GM23338 (cell line): ENCODE measurements around the gene GRK5. TPM values are rescaled to one million over a fixed set of nuclear protein-coding genes. Genes with fewer than 3 reads are reported as not detected.

ENCODE experiments used
- ATAC-seq: fragments of 200-7000 bp; cut with Tn5 transposase; 3 replicates; pipeline ENCODE4 v1.9.1; 2020
- DNase-seq: peaks from one replicate; pipeline ENCODE4 v3.0.0-alpha.2; 2015; ENCODE audit warnings: low spot score
- H2AFZ ChIP-seq: fragments of 200-600 bp; sonication (generic); 2 replicates; pipeline ENCODE4 v1.8.0; 2016; ENCODE audit warnings: antibody characterized with exemption, mild to moderate bottlenecking, moderate library complexity
- H3F3A ChIP-seq: fragments of 200-600 bp; sonication (generic); replicated peaks from 2 replicates; pipeline ENCODE4 v1.8.0; 2017; ENCODE audit warnings: antibody characterized with exemption, mixed run types, low read depth
- H3K27ac ChIP-seq: fragments of 200-600 bp; sonication (generic); 2 replicates; pipeline ENCODE4 v1.6.1; 2016; ENCODE audit warnings: low read depth
- H3K27me3 ChIP-seq: fragments of 200-600 bp; sonication (generic); 2 replicates; pipeline ENCODE4 v1.8.0; 2016; ENCODE audit warnings: mild to moderate bottlenecking, mixed run types, moderate library complexity; ENCODE audit not compliant: insufficient read depth
- H3K36me3 ChIP-seq: fragments of 200-600 bp; sonication (generic); 2 replicates; pipeline ENCODE4 v1.8.0; 2016; ENCODE audit warnings: mild to moderate bottlenecking; ENCODE audit not compliant: insufficient read depth
- H3K4me1 ChIP-seq: fragments of 200-600 bp; sonication (generic); 2 replicates; pipeline ENCODE4 v1.8.0; 2016; ENCODE audit warnings: mild to moderate bottlenecking, moderate library complexity; ENCODE audit not compliant: insufficient read depth
- H3K4me2 ChIP-seq: fragments of 200-600 bp; sonication (generic); 2 replicates; pipeline ENCODE4 v1.7.1; 2017; ENCODE audit warnings: mixed run types
- H3K4me3 ChIP-seq: fragments of 200-600 bp; sonication (generic); 2 replicates; pipeline ENCODE4 v1.6.1; 2016; ENCODE audit warnings: mixed run types
- H3K79me2 ChIP-seq: fragments of 200-600 bp; sonication (generic); replicated peaks from 2 replicates; pipeline ENCODE4 v1.8.0; 2017; ENCODE audit warnings: mild to moderate bottlenecking; ENCODE audit not compliant: insufficient read depth
- H3K9me2 ChIP-seq: fragments of 200-600 bp; sonication (generic); 2 replicates; pipeline ENCODE4 v1.8.0; 2017; ENCODE audit not compliant: insufficient read depth
- H4K20me1 ChIP-seq: fragments of 200-600 bp; sonication (generic); replicated peaks from 2 replicates; pipeline ENCODE4 v1.8.0; 2017; ENCODE audit warnings: mild to moderate bottlenecking; ENCODE audit not compliant: insufficient read depth
- H3K27ac Mint-ChIP-seq: 2 replicates; pipeline ENCODE4 v1.8.0; 2020; ENCODE audit warnings: inconsistent platforms, mild to moderate bottlenecking, moderate library complexity, mixed read lengths
- H3K27me3 Mint-ChIP-seq: 3 replicates; pipeline ENCODE4 v1.8.0; 2022; ENCODE audit warnings: low read depth, mild to moderate bottlenecking, moderate library complexity, mixed read lengths, inconsistent platforms; ENCODE audit not compliant: insufficient read depth, poor library complexity
- H3K36me3 Mint-ChIP-seq: 3 replicates; pipeline ENCODE4 v1.8.0; 2021; ENCODE audit warnings: low read depth, mild to moderate bottlenecking, inconsistent platforms, moderate library complexity, mixed read lengths
- H3K4me1 Mint-ChIP-seq: 3 replicates; pipeline ENCODE4 v1.8.0; 2020; ENCODE audit warnings: mild to moderate bottlenecking, inconsistent platforms, mixed read lengths
- H3K4me3 Mint-ChIP-seq: 3 replicates; pipeline ENCODE4 v1.8.0; 2021; ENCODE audit warnings: moderate library complexity, mild to moderate bottlenecking, inconsistent platforms, mixed read lengths
- H3K9me3 Mint-ChIP-seq: 3 replicates; pipeline ENCODE4 v1.8.0; 2020; ENCODE audit warnings: moderate library complexity, mild to moderate bottlenecking, inconsistent platforms, mixed read lengths
- NANOG ChIP-seq: IDR thresholded peaks from 2 replicates; pipeline ENCODE4 v1.6.1; 2016; ENCODE audit warnings: antibody characterized with exemption, borderline replicate concordance
- polyA plus RNA-seq: library from polyadenylated mRNA; unstranded; fragments of >200 nt; fragmentation: Nextera tagmentation; extraction: Ambion mirVana; gene quantifications from 2 replicates; pipeline ENCODE4 v1.2.1, GENCODE V29; 2016
- total RNA-seq: library from RNA; depleted of rRNA; stranded (reverse); fragments of >200 nt; shearing (Covaris generic); gene quantifications from 2 replicates; pipeline ENCODE4 v1.2.3, GENCODE V29; 2014
- TF ChIP-seq, protein P1 (sequence below): fragments of 250-450 bp; sonication (Bioruptor Pico); IDR thresholded peaks from 2 replicates; pipeline ENCODE4 v1.5.0; 2020; ENCODE audit warnings: mild to moderate bottlenecking, moderate library complexity
- TF ChIP-seq, protein P2 (sequence below), 2 experiments: fragments of 200-600 bp in 1 of 2; sonication (generic) in 1 of 2; conservative IDR thresholded peaks; 2 replicates each; pipeline versions ENCODE4 v1.5.1 to v1.6.1; 2016 to 2017; ENCODE audit warnings: antibody characterized with exemption in 2 of 2, low read depth in 2 of 2, mild to moderate bottlenecking in 2 of 2, moderate library complexity in 1 of 2

GRK5 gene
- total and polyA plus RNA-seq, 2 experiments from 2014 or later: 0.53 to 2.0 TPM

DNA sequence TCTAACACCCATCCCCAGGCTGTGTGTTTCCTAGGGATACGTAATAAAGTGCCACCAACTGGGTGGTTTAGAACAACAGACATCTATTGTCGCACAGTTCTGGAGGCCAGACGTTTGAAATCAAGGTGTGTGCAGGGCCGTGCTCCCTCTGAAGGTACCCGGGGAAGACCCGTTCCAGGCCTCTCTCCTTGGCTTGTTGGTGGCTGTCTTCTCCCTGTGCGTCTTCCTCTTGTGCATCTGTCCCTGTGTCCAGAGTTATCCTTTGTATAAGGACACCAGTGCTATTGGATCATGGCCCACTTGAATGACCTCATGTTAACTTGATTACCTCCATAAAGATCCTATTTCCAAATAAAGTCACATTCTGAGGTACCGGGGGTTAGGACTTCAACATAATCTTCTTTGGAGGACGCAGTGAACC lies 15.6 kb downstream of the GRK5 start:
- H3K27me3 ChIP-seq: no peaks in the 10 kb centered on the region
- no peaks in the 10 kb centered on the region for H3K36me3 ChIP-seq
- TF ChIP-seq NANOG: no peak
- TF ChIP-seq, protein P1, sequence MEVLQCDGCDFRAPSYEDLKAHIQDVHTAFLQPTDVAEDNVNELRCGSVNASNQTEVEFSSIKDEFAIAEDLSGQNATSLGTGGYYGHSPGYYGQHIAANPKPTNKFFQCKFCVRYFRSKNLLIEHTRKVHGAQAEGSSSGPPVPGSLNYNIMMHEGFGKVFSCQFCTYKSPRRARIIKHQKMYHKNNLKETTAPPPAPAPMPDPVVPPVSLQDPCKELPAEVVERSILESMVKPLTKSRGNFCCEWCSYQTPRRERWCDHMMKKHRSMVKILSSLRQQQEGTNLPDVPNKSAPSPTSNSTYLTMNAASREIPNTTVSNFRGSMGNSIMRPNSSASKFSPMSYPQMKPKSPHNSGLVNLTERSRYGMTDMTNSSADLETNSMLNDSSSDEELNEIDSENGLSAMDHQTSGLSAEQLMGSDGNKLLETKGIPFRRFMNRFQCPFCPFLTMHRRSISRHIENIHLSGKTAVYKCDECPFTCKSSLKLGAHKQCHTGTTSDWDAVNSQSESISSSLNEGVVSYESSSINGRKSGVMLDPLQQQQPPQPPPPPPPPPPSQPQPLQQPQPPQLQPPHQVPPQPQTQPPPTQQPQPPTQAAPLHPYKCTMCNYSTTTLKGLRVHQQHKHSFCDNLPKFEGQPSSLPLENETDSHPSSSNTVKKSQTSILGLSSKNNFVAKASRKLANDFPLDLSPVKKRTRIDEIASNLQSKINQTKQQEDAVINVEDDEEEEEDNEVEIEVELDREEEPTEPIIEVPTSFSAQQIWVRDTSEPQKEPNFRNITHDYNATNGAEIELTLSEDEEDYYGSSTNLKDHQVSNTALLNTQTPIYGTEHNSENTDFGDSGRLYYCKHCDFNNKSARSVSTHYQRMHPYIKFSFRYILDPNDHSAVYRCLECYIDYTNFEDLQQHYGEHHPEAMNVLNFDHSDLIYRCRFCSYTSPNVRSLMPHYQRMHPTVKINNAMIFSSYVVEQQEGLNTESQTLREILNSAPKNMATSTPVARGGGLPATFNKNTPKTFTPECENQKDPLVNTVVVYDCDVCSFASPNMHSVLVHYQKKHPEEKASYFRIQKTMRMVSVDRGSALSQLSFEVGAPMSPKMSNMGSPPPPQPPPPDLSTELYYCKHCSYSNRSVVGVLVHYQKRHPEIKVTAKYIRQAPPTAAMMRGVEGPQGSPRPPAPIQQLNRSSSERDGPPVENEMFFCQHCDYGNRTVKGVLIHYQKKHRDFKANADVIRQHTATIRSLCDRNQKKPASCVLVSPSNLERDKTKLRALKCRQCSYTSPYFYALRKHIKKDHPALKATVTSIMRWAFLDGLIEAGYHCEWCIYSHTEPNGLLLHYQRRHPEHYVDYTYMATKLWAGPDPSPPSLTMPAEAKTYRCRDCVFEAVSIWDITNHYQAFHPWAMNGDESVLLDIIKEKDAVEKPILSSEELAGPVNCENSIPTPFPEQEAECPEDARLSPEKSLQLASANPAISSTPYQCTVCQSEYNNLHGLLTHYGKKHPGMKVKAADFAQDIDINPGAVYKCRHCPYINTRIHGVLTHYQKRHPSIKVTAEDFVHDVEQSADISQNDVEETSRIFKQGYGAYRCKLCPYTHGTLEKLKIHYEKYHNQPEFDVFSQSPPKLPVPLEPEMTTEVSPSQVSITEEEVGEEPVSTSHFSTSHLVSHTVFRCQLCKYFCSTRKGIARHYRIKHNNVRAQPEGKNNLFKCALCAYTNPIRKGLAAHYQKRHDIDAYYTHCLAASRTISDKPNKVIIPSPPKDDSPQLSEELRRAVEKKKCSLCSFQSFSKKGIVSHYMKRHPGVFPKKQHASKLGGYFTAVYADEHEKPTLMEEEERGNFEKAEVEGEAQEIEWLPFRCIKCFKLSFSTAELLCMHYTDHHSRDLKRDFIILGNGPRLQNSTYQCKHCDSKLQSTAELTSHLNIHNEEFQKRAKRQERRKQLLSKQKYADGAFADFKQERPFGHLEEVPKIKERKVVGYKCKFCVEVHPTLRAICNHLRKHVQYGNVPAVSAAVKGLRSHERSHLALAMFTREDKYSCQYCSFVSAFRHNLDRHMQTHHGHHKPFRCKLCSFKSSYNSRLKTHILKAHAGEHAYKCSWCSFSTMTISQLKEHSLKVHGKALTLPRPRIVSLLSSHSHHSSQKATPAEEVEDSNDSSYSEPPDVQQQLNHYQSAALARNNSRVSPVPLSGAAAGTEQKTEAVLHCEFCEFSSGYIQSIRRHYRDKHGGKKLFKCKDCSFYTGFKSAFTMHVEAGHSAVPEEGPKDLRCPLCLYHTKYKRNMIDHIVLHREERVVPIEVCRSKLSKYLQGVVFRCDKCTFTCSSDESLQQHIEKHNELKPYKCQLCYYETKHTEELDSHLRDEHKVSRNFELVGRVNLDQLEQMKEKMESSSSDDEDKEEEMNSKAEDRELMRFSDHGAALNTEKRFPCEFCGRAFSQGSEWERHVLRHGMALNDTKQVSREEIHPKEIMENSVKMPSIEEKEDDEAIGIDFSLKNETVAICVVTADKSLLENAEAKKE: no peak
- TF ChIP-seq, protein P2, sequence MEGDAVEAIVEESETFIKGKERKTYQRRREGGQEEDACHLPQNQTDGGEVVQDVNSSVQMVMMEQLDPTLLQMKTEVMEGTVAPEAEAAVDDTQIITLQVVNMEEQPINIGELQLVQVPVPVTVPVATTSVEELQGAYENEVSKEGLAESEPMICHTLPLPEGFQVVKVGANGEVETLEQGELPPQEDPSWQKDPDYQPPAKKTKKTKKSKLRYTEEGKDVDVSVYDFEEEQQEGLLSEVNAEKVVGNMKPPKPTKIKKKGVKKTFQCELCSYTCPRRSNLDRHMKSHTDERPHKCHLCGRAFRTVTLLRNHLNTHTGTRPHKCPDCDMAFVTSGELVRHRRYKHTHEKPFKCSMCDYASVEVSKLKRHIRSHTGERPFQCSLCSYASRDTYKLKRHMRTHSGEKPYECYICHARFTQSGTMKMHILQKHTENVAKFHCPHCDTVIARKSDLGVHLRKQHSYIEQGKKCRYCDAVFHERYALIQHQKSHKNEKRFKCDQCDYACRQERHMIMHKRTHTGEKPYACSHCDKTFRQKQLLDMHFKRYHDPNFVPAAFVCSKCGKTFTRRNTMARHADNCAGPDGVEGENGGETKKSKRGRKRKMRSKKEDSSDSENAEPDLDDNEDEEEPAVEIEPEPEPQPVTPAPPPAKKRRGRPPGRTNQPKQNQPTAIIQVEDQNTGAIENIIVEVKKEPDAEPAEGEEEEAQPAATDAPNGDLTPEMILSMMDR (conservative IDR thresholded peaks at IDR 0.05; ENCODE audit: low read depth in 2 of 2): no peak
- H3K4me1 Mint-ChIP-seq: peaks cover 20% of the 10 kb centered on the region
- no peak for DNase-seq
- ATAC-seq: no peak; the same call in 2 of the 3 replicates
- no peak overlapping the region for H3K27ac Mint-ChIP-seq
- no peaks in the 10 kb centered on the region for H3K79me2 ChIP-seq
- H3F3A ChIP-seq: 0 out of 2 replicates have a peak, but pooled peaks cover 3% of the 10 kb centered on the region
- H3K27ac ChIP-seq: no peak overlapping the region
- H3K4me3 Mint-ChIP-seq: no peak overlapping the region
- no peak overlapping the region for H3K4me3 ChIP-seq
- H4K20me1 ChIP-seq: no peaks in the 10 kb centered on the region
- H3K4me1 ChIP-seq: peaks cover 5% of the 10 kb centered on the region; the same call in 1 of the 2 replicates
- H3K9me2 ChIP-seq: no peaks in the 10 kb centered on the region
- H3K27me3 Mint-ChIP-seq: peaks cover 4% of the 10 kb centered on the region
- H3K4me2 ChIP-seq: no peak overlapping the region
- H3K36me3 Mint-ChIP-seq: no peaks in the 10 kb centered on the region
- H3K9me3 Mint-ChIP-seq: no peaks in the 10 kb centered on the region
- no peak overlapping the region for H2AFZ ChIP-seq
